HEK293 (cell line): ENCODE results near the gene NECTIN2.

Experiments used
- ATF2 ChIP-seq: fragments of 450-650 bp; formaldehyde crosslinking; IDR thresholded peaks from 2 replicates; pipeline ENCODE4 v1.5.1; 2016; ENCODE audit warnings: missing biosample characterization, missing genetic modification characterization, low read depth
- BCL11B ChIP-seq: fragments of 450-650 bp; formaldehyde crosslinking; IDR thresholded peaks from 2 replicates; pipeline ENCODE4 v1.5.1; 2016; ENCODE audit warnings: low read depth, missing biosample characterization, missing genetic modification characterization
- GLIS1 ChIP-seq: fragments of 450-650 bp; formaldehyde crosslinking; IDR thresholded peaks from 2 replicates; pipeline ENCODE4 v1.5.1; 2016; ENCODE audit warnings: missing biosample characterization, missing genetic modification characterization
- KLF16 ChIP-seq: fragments of 450-650 bp; formaldehyde crosslinking; IDR thresholded peaks from 2 replicates; pipeline ENCODE4 v1.5.1; 2017; ENCODE audit warnings: missing biosample characterization, missing genetic modification characterization
- SALL2 ChIP-seq: fragments of 450-650 bp; formaldehyde crosslinking; IDR thresholded peaks from 2 replicates; pipeline ENCODE4 v1.5.0; 2017; ENCODE audit warnings: missing biosample characterization, mild to moderate bottlenecking, missing genetic modification characterization, borderline replicate concordance
- SP7 ChIP-seq: fragments of 450-650 bp; formaldehyde crosslinking; IDR thresholded peaks from 2 replicates; pipeline ENCODE4 v1.5.1; 2016; ENCODE audit warnings: missing biosample characterization, missing genetic modification characterization
- ZBTB17 ChIP-seq: fragments of 450-650 bp; formaldehyde crosslinking; IDR thresholded peaks from 2 replicates; pipeline ENCODE4 v1.5.1; 2016; ENCODE audit warnings: missing biosample characterization, missing genetic modification characterization
- ZBTB26 ChIP-seq: fragments of 450-650 bp; formaldehyde crosslinking; optimal IDR thresholded peaks from 2 replicates; pipeline ENCODE3; 2016; ENCODE audit warnings: missing biosample characterization, mild to moderate bottlenecking, missing genetic modification characterization
- ZBTB48 ChIP-seq: fragments of 450-650 bp; formaldehyde crosslinking; IDR thresholded peaks from 2 replicates; pipeline ENCODE4 v1.5.1; 2016; ENCODE audit warnings: missing biosample characterization, missing genetic modification characterization
- ZBTB8A ChIP-seq: fragments of 450-650 bp; formaldehyde crosslinking; IDR thresholded peaks from 2 replicates; pipeline ENCODE4 v1.5.1; 2016; ENCODE audit warnings: missing biosample characterization, missing genetic modification characterization
- ZFHX2 ChIP-seq: fragments of 450-650 bp; formaldehyde crosslinking; conservative IDR thresholded peaks from 2 replicates; pipeline ENCODE4 v1.5.1; 2016; ENCODE audit warnings: missing biosample characterization, missing genetic modification characterization
- ZFP69B ChIP-seq: fragments of 450-650 bp; formaldehyde crosslinking; IDR thresholded peaks from 2 replicates; pipeline ENCODE4 v1.5.1; 2016; ENCODE audit warnings: missing biosample characterization, missing genetic modification characterization
- ZIC2 ChIP-seq: fragments of 450-650 bp; formaldehyde crosslinking; IDR thresholded peaks from 2 replicates; pipeline ENCODE4 v1.5.1; 2016; ENCODE audit warnings: missing biosample characterization, missing genetic modification characterization
- ZNF121 ChIP-seq: fragments of 450-650 bp; formaldehyde crosslinking; IDR thresholded peaks from 2 replicates; pipeline ENCODE4 v1.5.1; 2016; ENCODE audit warnings: missing biosample characterization, missing genetic modification characterization
- ZNF148 ChIP-seq: fragments of 450-650 bp; formaldehyde crosslinking; IDR thresholded peaks from 2 replicates; pipeline ENCODE4 v1.5.0; 2017; ENCODE audit warnings: missing biosample characterization, missing genetic modification characterization, borderline replicate concordance
- ZNF157 ChIP-seq: fragments of 450-650 bp; formaldehyde crosslinking; IDR thresholded peaks from 2 replicates; pipeline ENCODE4 v1.5.1; 2016; ENCODE audit warnings: missing biosample characterization, missing genetic modification characterization
- ZNF174 ChIP-seq: fragments of 450-650 bp; formaldehyde crosslinking; IDR thresholded peaks from 2 replicates; pipeline ENCODE4 v1.5.0; 2017; ENCODE audit warnings: missing biosample characterization, mild to moderate bottlenecking, missing genetic modification characterization
- ZNF2 ChIP-seq: fragments of 450-650 bp; formaldehyde crosslinking; IDR thresholded peaks from 2 replicates; pipeline ENCODE4 v1.5.1; 2016; ENCODE audit warnings: missing biosample characterization, missing genetic modification characterization
- ZNF202 ChIP-seq: fragments of 450-650 bp; formaldehyde crosslinking; IDR thresholded peaks from 2 replicates; pipeline ENCODE4 v1.5.1; 2016; ENCODE audit warnings: missing biosample characterization, missing genetic modification characterization, borderline replicate concordance
- ZNF324 ChIP-seq: fragments of 450-650 bp; formaldehyde crosslinking; IDR thresholded peaks from 2 replicates; pipeline ENCODE4 v1.5.1; 2016; ENCODE audit warnings: missing biosample characterization, missing genetic modification characterization
- ZNF362 ChIP-seq: fragments of 450-650 bp; formaldehyde crosslinking; IDR thresholded peaks from 2 replicates; pipeline ENCODE4 v1.5.1; 2016; ENCODE audit warnings: missing biosample characterization, missing genetic modification characterization
- ZNF501 ChIP-seq: fragments of 450-650 bp; formaldehyde crosslinking; IDR thresholded peaks from 2 replicates; pipeline ENCODE4 v1.5.1; 2016; ENCODE audit warnings: missing biosample characterization, missing genetic modification characterization
- ZNF518A ChIP-seq: fragments of 450-650 bp; formaldehyde crosslinking; conservative IDR thresholded peaks from 2 replicates; pipeline ENCODE4 v1.5.1; 2016; ENCODE audit warnings: low read depth, missing biosample characterization, missing genetic modification characterization
- ZNF521 ChIP-seq: fragments of 450-650 bp; formaldehyde crosslinking; IDR thresholded peaks from 2 replicates; pipeline ENCODE4 v1.5.1; 2017; ENCODE audit warnings: missing biosample characterization, mild to moderate bottlenecking, missing genetic modification characterization
- ZNF530 ChIP-seq: fragments of 450-650 bp; formaldehyde crosslinking; IDR thresholded peaks from 2 replicates; pipeline ENCODE4 v1.5.1; 2016; ENCODE audit warnings: low read depth, missing biosample characterization, missing genetic modification characterization
- ZNF561 ChIP-seq: fragments of 450-650 bp; IDR thresholded peaks from 2 replicates; pipeline ENCODE4 v1.5.1; 2018; ENCODE audit warnings: missing biosample characterization, missing genetic modification characterization, borderline replicate concordance
- ZNF610 ChIP-seq: fragments of 450-650 bp; formaldehyde crosslinking; IDR thresholded peaks from 2 replicates; pipeline ENCODE4 v1.5.1; 2016; ENCODE audit warnings: missing biosample characterization, missing genetic modification characterization, borderline replicate concordance
- ZNF776 ChIP-seq: fragments of 450-650 bp; formaldehyde crosslinking; IDR thresholded peaks from 2 replicates; pipeline ENCODE4 v1.5.0; 2017; ENCODE audit warnings: missing biosample characterization, missing genetic modification characterization, borderline replicate concordance
- ZXDB ChIP-seq: fragments of 450-650 bp; formaldehyde crosslinking; IDR thresholded peaks from 2 replicates; pipeline ENCODE4 v1.5.1; 2016; ENCODE audit warnings: missing biosample characterization, missing genetic modification characterization

Gene NECTIN2

GRCh38 chr19:44890366-44891015 lies 44.4 kb downstream of the NECTIN2 start (continued):
- TF ChIP-seq ZNF530 (tag by site-specific recombination) (no peak), KLF16 (peak; percentile 93), ZNF148 (no peak), ZNF521 (tag by site-specific recombination) (no peak), ZNF121 (no peak), SALL2 (tag by site-specific recombination) (no peak), ZXDB (tag by site-specific recombination) (peak; percentile 100), ZNF2 (tag by site-specific recombination) (peak; percentile 62), ZNF518A (peak; percentile 92), ZNF157 (no peak), ZNF174 (tag by site-specific recombination) (no peak), ZNF501 (tag by site-specific recombination) (peak; percentile 13; the same call in 1 of the 2 replicates), ZBTB17 (tag by site-specific recombination) (peak; percentile 99), BCL11B (tag by site-specific recombination) (peak; percentile 91; the same call in 1 of the 2 replicates), ZBTB8A (tag by site-specific recombination) (peak; percentile 4; the same call in 1 of the 2 replicates), ZFP69B (tag by site-specific recombination) (peak; percentile 75), ATF2 (peak; percentile 78), ZBTB26 (no peak), ZFHX2 (no peak), ZNF561 (no peak), ZNF776 (no peak), ZNF610 (tag by site-specific recombination) (peak; percentile 82; the same call in 1 of the 2 replicates), ZNF362 (tag by site-specific recombination) (no peak), GLIS1 (tag by site-specific recombination) (peak; percentile 29), ZNF202 (no peak), ZBTB48 (tag by site-specific recombination) (peak; percentile 11; the same call in 1 of the 2 replicates), SP7 (peak; percentile 87), ZNF324 (peak; percentile 90; the same call in 1 of the 2 replicates), ZIC2 (tag by site-specific recombination) (peak; percentile 49)
